Measurements from ENCODE around the gene TRA2B.

Gene TRA2B

GRCh38 chr3:185867650-185868049, 70.2 kb downstream of the TRA2B start:
- DNase-seq (ENCODE audit: low read depth): no peak

GRCh38 chr3:185866995-185867394, 70.8 kb downstream of the TRA2B start:
- DNase-seq (ENCODE audit: low read depth): no peak

GRCh38 chr3:185866555-185866954, 71.3 kb downstream of the TRA2B start:
- DNase-seq (ENCODE audit: low read depth): no peak
